OCI-LY3 (cell line): ENCODE measurements around the gene VPS13D.

Experiments
- H2AFZ ChIP-seq: fragments of 200-600, 300-600 bp; shearing (Covaris generic); 2 replicates; pipeline ENCODE4 v1.6.0; 2014; ENCODE audit warnings: antibody characterized with exemption, low read depth, low read length
- H3K27ac ChIP-seq: fragments of 200-600, 300-600 bp; sonication (generic); 2 replicates; pipeline ENCODE4 v1.5.1; 2014; ENCODE audit warnings: mild to moderate bottlenecking, low read length, moderate library complexity, mixed read lengths
- H3K27me3 ChIP-seq: fragments of 200-600, 300-600 bp; sonication (generic); 2 replicates; pipeline ENCODE4 v1.6.1; 2014; ENCODE audit warnings: low read depth, low read length, mixed read lengths
- H3K36me3 ChIP-seq: fragments of 200-600, 300-600 bp; sonication (generic); replicated peaks from 2 replicates; pipeline ENCODE3; 2014; ENCODE audit warnings: low read depth, low read length, mixed read lengths
- H3K4me1 ChIP-seq: fragments of 300-600, 200-600 bp; sonication (generic); 2 replicates; pipeline ENCODE4 v1.6.1; 2014; ENCODE audit warnings: low read length, mixed read lengths
- H3K4me2 ChIP-seq: fragments of 200-600, 300-600 bp; sonication (generic); 2 replicates; pipeline ENCODE4 v1.6.1; 2014; ENCODE audit warnings: low read length, mixed read lengths
- H3K4me3 ChIP-seq: fragments of 300-600, 200-600 bp; sonication (generic); 2 replicates; pipeline ENCODE4 v1.5.1; 2014; ENCODE audit warnings: antibody characterized with exemption, mild to moderate bottlenecking, low read length, moderate library complexity
- H3K79me2 ChIP-seq: fragments of 300-600, 200-600 bp; shearing (Covaris generic); 2 replicates; pipeline ENCODE4 v1.6.1; 2014; ENCODE audit warnings: mild to moderate bottlenecking, low read length, mixed read lengths
- H3K9ac ChIP-seq: fragments of 300-600, 200-600 bp; shearing (Covaris generic); 2 replicates; pipeline ENCODE4 v1.6.0; 2014; ENCODE audit warnings: mild to moderate bottlenecking, low read length, moderate library complexity
- H3K9me3 ChIP-seq: fragments of 200-600, 300-600 bp; shearing (Covaris generic); 2 replicates; pipeline ENCODE4 v1.6.1; 2014; ENCODE audit warnings: low read length, mixed read lengths; ENCODE audit not compliant: insufficient read depth
- H4K20me1 ChIP-seq: fragments of 200-600, 300-600 bp; sonication (generic); 2 replicates; pipeline ENCODE4 v1.6.1; 2016; ENCODE audit warnings: low read length, mixed read lengths; ENCODE audit not compliant: insufficient read depth
- EZH2phosphoT487 ChIP-seq: fragments of 200-600 bp; shearing (Covaris generic); IDR thresholded peaks from 2 replicates; pipeline ENCODE4 v1.6.1; 2018; ENCODE audit warnings: antibody characterized with exemption, mixed run types, low read depth
- TF ChIP-seq, protein P1 (sequence below): fragments of 200-600, 300-600 bp; sonication (generic); IDR thresholded peaks from 2 replicates; pipeline ENCODE4 v1.5.1; 2014; ENCODE audit warnings: antibody characterized with exemption, low read length, low read depth

Gene VPS13D

DNA sequence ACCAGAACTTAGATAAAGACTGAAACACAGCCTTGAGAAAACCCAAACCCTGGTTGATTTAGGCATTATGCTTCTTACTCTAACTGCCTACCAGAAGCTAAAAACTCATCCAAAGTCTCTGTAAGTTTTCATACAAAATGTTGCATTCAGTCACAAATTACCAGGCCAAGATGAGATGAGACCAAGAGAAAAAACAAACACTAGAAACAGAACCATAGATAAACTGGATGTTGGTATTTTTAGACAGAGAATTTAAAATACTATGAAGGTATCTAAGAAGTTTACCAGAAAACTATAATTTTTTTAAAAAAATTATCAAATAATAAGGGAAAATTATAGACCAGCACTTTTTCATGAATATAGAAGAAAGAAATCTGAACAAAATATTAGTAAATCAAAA, 180.5 kb downstream of the VPS13D start:
- Histone ChIP-seq H3K4me1 (peaks cover under 1% of the 10 kb centered on the region; the same call in 1 of the 2 replicates), H2AFZ (no peak overlapping the region), H3K4me3 (no peak overlapping the region), H3K9ac (no peak overlapping the region), H3K4me2 (no peak overlapping the region), H3K27ac (no peak overlapping the region), H3K9me3 (no peaks in the 10 kb centered on the region), H3K36me3 (peaks cover 9% of the 10 kb centered on the region), H3K79me2 (no peaks in the 10 kb centered on the region), H4K20me1 (no peaks in the 10 kb centered on the region), H3K27me3 (no peaks in the 10 kb centered on the region)
- TF ChIP-seq, protein P1, sequence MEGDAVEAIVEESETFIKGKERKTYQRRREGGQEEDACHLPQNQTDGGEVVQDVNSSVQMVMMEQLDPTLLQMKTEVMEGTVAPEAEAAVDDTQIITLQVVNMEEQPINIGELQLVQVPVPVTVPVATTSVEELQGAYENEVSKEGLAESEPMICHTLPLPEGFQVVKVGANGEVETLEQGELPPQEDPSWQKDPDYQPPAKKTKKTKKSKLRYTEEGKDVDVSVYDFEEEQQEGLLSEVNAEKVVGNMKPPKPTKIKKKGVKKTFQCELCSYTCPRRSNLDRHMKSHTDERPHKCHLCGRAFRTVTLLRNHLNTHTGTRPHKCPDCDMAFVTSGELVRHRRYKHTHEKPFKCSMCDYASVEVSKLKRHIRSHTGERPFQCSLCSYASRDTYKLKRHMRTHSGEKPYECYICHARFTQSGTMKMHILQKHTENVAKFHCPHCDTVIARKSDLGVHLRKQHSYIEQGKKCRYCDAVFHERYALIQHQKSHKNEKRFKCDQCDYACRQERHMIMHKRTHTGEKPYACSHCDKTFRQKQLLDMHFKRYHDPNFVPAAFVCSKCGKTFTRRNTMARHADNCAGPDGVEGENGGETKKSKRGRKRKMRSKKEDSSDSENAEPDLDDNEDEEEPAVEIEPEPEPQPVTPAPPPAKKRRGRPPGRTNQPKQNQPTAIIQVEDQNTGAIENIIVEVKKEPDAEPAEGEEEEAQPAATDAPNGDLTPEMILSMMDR, result no peak
- no peak for TF ChIP-seq EZH2phosphoT487

DNA sequence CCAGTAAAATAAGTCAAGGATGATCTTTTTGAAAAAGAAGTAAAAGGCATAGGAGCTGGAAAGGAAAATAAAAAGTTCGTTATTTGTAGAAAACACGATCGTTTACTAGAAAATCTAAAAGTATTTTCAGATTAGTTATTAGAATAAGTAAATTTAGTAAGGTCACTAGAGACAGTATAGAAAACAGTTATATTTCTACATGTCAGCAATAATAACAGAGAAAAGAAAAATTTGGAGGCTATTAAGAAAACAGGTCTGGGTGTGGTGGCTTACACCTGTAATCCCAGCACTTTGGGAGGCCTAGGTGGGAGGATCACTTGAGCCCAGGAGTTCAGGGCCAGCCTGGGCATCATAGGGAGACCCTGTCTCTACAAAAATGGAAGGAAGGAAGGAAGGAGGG, 181.3 kb downstream of the VPS13D start:
- no peak overlapping the region for H3K27ac ChIP-seq
- no peaks in the 10 kb centered on the region for H4K20me1 ChIP-seq

DNA sequence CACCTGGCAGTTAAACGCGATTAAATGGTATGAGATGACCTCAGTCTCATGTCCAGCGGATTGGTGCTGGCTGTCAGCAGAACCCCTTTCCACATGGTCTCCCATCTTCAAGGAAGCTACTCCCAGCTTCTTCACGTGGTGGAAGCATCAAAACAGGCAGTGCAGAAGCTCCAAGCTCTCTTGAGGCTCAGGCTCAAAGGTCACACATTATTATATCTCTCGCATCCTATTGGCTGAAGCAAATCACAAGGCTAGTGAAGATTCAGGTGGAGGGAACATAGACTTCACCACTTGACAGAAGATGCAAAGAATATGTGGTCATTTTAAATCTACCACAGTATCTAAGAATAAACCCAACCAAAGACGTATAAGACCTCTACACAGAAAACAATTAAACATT, 181.9 kb downstream of the VPS13D start:
- H3K36me3 ChIP-seq, result peaks cover 10% of the 10 kb centered on the region
- no peak overlapping the region for H3K4me3 ChIP-seq
- H3K4me1 ChIP-seq, result peaks cover 10% of the 10 kb centered on the region; the same call in 1 of the 2 replicates
- no peak overlapping the region for H2AFZ ChIP-seq
- TF ChIP-seq, protein P1, result no peak
- no peak for TF ChIP-seq EZH2phosphoT487
- H4K20me1 ChIP-seq, result no peaks in the 10 kb centered on the region
- H3K9ac ChIP-seq, result no peak overlapping the region
- H3K9me3 ChIP-seq, result no peaks in the 10 kb centered on the region
- no peaks in the 10 kb centered on the region for H3K79me2 ChIP-seq
- no peak overlapping the region for H3K4me2 ChIP-seq
- no peaks in the 10 kb centered on the region for H3K27me3 ChIP-seq
- H3K27ac ChIP-seq, result no peak overlapping the region

More for the DNA sequence above, 181.3 kb downstream of the VPS13D start:
- no peak overlapping the region for H3K9ac ChIP-seq
- no peak overlapping the region for H3K4me3 ChIP-seq
- H3K4me1 ChIP-seq, result peaks cover 8% of the 10 kb centered on the region; the same call in 1 of the 2 replicates
- H3K36me3 ChIP-seq, result peaks cover 9% of the 10 kb centered on the region
- H3K27me3 ChIP-seq, result no peaks in the 10 kb centered on the region
- no peaks in the 10 kb centered on the region for H3K79me2 ChIP-seq
- no peak for TF ChIP-seq EZH2phosphoT487
- TF ChIP-seq, protein P1, result no peak
- H3K4me2 ChIP-seq, result no peak overlapping the region
- H3K9me3 ChIP-seq, result no peaks in the 10 kb centered on the region
- no peak overlapping the region for H2AFZ ChIP-seq

DNA sequence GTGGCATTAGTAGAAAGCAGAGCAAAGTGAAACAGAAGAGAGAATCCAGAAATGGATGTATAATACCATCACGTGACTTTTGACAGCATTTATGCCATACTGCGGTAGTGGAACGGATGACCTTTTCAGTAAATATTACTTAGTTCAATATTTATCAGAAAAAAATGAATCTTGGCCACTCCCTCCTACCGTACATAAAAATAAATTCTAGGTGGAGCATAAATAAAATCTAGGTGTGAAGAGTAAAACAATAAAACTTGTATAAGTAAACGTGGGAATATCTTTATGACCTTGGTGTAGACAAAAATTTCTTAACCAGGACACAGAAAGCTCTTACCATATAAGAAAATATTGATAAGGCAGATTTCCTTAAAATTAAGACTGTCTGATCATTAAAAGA, 182.6 kb downstream of the VPS13D start:
- no peak overlapping the region for H3K9ac ChIP-seq
- no peak for TF ChIP-seq EZH2phosphoT487
- TF ChIP-seq, protein P1, result no peak
- peaks cover 14% of the 10 kb centered on the region for H3K36me3 ChIP-seq

More for the DNA sequence above, 182.6 kb downstream of the VPS13D start:
- H3K27ac ChIP-seq, result no peak overlapping the region
- H2AFZ ChIP-seq, result no peak overlapping the region
- no peaks in the 10 kb centered on the region for H3K9me3 ChIP-seq
- H3K79me2 ChIP-seq, result no peaks in the 10 kb centered on the region
- H3K4me3 ChIP-seq, result no peak overlapping the region
- H3K4me2 ChIP-seq, result no peak overlapping the region
- H3K27me3 ChIP-seq, result no peaks in the 10 kb centered on the region
- H3K4me1 ChIP-seq, result peaks cover 10% of the 10 kb centered on the region; the same call in 1 of the 2 replicates
- no peaks in the 10 kb centered on the region for H4K20me1 ChIP-seq
